ENCODE measurements around the gene TIAM2. TPM values are rescaled to one million over a fixed set of nuclear protein-coding genes. Genes with fewer than 3 reads are reported as not detected.

Gene TIAM2
- total RNA-seq, 1 donor from 2014 or later = 5.9 TPM

GRCh38 chr6:155056756-155057155, 61.6 kb downstream of the TIAM2 start:
- intact Hi-C loops (cut with micrococcal nuclease) = no loop called here

GRCh38 chr6:155061381-155061780, 66.3 kb downstream of the TIAM2 start:
- intact Hi-C loops (cut with micrococcal nuclease) = no loop called here

GRCh38 chr6:155062866-155063341, 67.8 kb downstream of the TIAM2 start:
- intact Hi-C loops (cut with micrococcal nuclease) = no loop called here

GRCh38 chr6:155064303-155064702, 69.2 kb downstream of the TIAM2 start:
- intact Hi-C loops (cut with micrococcal nuclease) = no loop called here

- intact Hi-C loops (cut with micrococcal nuclease) = no loop called here
Measured at GRCh38 chr6:155066361-155066760, 71.2 kb downstream of the TIAM2 start.

GRCh38 chr6:155066921-155067680, 72.0 kb downstream of the TIAM2 start:
- intact Hi-C loops (cut with micrococcal nuclease) = no loop called here

- intact Hi-C loops (cut with micrococcal nuclease) = no loop called here
Measured at GRCh38 chr6:155067956-155068615, 73.0 kb downstream of the TIAM2 start.

- intact Hi-C loops (cut with micrococcal nuclease) = no loop called here
Measured at GRCh38 chr6:155069543-155069942, 74.4 kb downstream of the TIAM2 start.

GRCh38 chr6:155075930-155076695, 81.0 kb downstream of the TIAM2 start:
- intact Hi-C loops (cut with micrococcal nuclease) = no loop called here

GRCh38 chr6:155077331-155077730, 82.2 kb downstream of the TIAM2 start:
- intact Hi-C loops (cut with micrococcal nuclease) = no loop called here

GRCh38 chr6:155077784-155078183, 82.7 kb downstream of the TIAM2 start:
- intact Hi-C loops (cut with micrococcal nuclease) = no loop called here

GRCh38 chr6:155078331-155078745, 83.2 kb downstream of the TIAM2 start:
- intact Hi-C loops (cut with micrococcal nuclease) = no loop called here

GRCh38 chr6:155079985-155080452, 84.9 kb downstream of the TIAM2 start:
- intact Hi-C loops (cut with micrococcal nuclease) = no loop called here

GRCh38 chr6:155080881-155081845, 86.0 kb downstream of the TIAM2 start:
- intact Hi-C loops (cut with micrococcal nuclease) = no loop called here

- intact Hi-C loops (cut with micrococcal nuclease) = no loop called here
Measured at GRCh38 chr6:155084431-155085123, 89.5 kb downstream of the TIAM2 start.

GRCh38 chr6:155085582-155086257, 90.6 kb downstream of the TIAM2 start:
- intact Hi-C loops (cut with micrococcal nuclease) = no loop called here

GRCh38 chr6:155088856-155089255, 93.7 kb downstream of the TIAM2 start:
- intact Hi-C loops (cut with micrococcal nuclease) = no loop called here

- intact Hi-C loops (cut with micrococcal nuclease) = no loop called here
Measured at GRCh38 chr6:155089746-155090145, 94.6 kb downstream of the TIAM2 start.

- intact Hi-C loops (cut with micrococcal nuclease) = no loop called here
Measured at GRCh38 chr6:155090166-155090565, 95.1 kb downstream of the TIAM2 start.

All from T-helper 2 cell treated with Interferon-gamma antibody and Interleukin-4, amounts not matched to agents 100 ng/mL and 5 ng/mL, for 36 hours (primary cell).